Adrenal gland (tissue), 5 donors: Measurements from ENCODE around the gene RAVER1.

Experiments used
- POLR2A ChIP-seq, 2 donors: fragments of 450-650 bp; IDR thresholded peaks; one replicate each; pipeline ENCODE4 v1.6.1; 2017; ENCODE audit warnings: antibody characterized with exemption in 2 of 2, mild to moderate bottlenecking in 2 of 2, moderate library complexity in 1 of 2
- TF ChIP-seq, protein P1 (sequence below), 6 experiments: fragments of 450-650 bp in 4 of 6; fragments of 200-600 bp in 2 of 6; sonication (generic) in 1 of 6; IDR thresholded peaks; 1 replicate in 5 of 6; 2 replicates in 1 of 6; pipeline versions ENCODE4 v1.5.1 to v1.8.0; 2016 to 2021; ENCODE audit warnings: antibody characterized with exemption in 6 of 6, mild to moderate bottlenecking in 2 of 6, moderate library complexity in 1 of 6
- donor health status: DM: no; HTN: no; CAD: no.

DNA sequence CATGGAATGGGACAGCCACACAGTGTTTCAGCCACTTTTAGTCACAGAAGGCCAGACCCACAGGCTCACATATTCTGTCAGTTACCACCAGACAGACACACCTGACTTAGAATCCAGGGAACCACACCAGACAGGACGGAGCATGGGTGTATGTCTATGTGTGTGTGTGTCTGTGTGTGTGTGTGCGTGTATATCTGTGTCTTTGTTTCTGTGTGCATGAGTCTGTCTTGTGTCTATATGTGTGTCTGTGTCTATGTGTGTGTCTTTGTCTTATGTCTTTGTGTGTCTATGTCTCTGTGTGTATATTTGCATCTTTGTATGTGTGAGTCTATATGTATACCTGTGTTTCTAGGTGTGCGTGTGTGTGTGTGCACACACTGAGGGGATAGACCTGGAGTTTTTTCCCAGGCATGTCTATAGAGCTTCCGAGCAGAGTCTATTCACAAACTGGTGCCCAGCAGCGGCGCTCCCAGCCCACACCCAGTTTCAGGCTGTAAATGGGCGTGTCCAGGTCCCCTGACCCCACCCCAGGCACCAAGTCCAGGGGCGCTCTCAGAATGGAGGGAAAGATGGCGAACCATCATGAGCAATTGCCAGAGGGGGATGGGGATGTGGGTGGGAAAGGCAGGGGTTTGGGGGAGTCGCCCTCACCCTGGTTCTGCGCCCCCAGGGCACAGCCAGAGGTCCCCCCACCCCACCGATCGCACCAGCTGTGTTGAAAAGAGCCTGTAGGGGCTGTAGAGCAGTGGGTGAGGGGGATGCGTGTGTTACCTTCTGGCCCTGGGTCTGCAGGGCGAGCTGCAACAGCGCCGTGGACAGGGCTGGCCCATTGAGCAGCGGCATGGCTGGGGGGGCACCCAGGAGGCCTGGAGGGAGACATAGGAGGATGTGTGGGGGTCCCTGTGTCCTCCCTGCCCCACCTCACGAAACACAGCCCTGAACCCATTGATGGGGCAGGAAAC lies 11.2 kb downstream of the RAVER1 start:
- no peak for TF ChIP-seq POLR2A (IDR thresholded peaks at IDR 0.05)
- TF ChIP-seq, protein P1, sequence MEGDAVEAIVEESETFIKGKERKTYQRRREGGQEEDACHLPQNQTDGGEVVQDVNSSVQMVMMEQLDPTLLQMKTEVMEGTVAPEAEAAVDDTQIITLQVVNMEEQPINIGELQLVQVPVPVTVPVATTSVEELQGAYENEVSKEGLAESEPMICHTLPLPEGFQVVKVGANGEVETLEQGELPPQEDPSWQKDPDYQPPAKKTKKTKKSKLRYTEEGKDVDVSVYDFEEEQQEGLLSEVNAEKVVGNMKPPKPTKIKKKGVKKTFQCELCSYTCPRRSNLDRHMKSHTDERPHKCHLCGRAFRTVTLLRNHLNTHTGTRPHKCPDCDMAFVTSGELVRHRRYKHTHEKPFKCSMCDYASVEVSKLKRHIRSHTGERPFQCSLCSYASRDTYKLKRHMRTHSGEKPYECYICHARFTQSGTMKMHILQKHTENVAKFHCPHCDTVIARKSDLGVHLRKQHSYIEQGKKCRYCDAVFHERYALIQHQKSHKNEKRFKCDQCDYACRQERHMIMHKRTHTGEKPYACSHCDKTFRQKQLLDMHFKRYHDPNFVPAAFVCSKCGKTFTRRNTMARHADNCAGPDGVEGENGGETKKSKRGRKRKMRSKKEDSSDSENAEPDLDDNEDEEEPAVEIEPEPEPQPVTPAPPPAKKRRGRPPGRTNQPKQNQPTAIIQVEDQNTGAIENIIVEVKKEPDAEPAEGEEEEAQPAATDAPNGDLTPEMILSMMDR (IDR thresholded peaks at IDR 0.05) = no peak
